Fibroblast of gingiva (primary cell): ENCODE measurements around the gene ZSWIM4.

Experiments used
- DNase-seq: peaks from one replicate; pipeline ENCODE4 v3.0.0-alpha.2; 2011; ENCODE audit warnings: low read depth

ZSWIM4 gene

GRCh38 chr19:13835791-13836723 lies 40.8 kb downstream of the ZSWIM4 start:
- peak; percentile 46 for DNase-seq

- DNase-seq, result no peak
These were observed 43.3 kb downstream of the ZSWIM4 start for GRCh38 chr19:13838435-13839129.

GRCh38 chr19:13839130-13839937 lies 44.1 kb downstream of the ZSWIM4 start:
- peak; percentile 89 for DNase-seq

- DNase-seq, result no peak
These were observed 44.7 kb downstream of the ZSWIM4 start for GRCh38 chr19:13839938-13840304.

GRCh38 chr19:13840305-13841085 lies 45.3 kb downstream of the ZSWIM4 start:
- peak; percentile 72 for DNase-seq

- DNase-seq, result peak; percentile 63
These were observed 46.1 kb downstream of the ZSWIM4 start for GRCh38 chr19:13841086-13841961.

- no peak for DNase-seq
These were observed 46.7 kb downstream of the ZSWIM4 start for GRCh38 chr19:13841962-13842290.

- peak; percentile 83 for DNase-seq
These were observed 47.3 kb downstream of the ZSWIM4 start for GRCh38 chr19:13842291-13843103.

- peak; percentile 48 for DNase-seq
These were observed 48.1 kb downstream of the ZSWIM4 start for GRCh38 chr19:13843104-13843921.

- no peak for DNase-seq
These were observed 48.9 kb downstream of the ZSWIM4 start for GRCh38 chr19:13844130-13844631.

- peak; percentile 91 for DNase-seq
These were observed 51.5 kb downstream of the ZSWIM4 start for GRCh38 chr19:13846557-13847406.

- DNase-seq, result peak; percentile 95
These were observed 52.4 kb downstream of the ZSWIM4 start for GRCh38 chr19:13847407-13848339.

GRCh38 chr19:13848340-13848677 lies 53.1 kb downstream of the ZSWIM4 start:
- no peak for DNase-seq

- DNase-seq, result no peak
These were observed 53.8 kb downstream of the ZSWIM4 start for GRCh38 chr19:13848798-13849676.

- DNase-seq, result peak; percentile 73
These were observed 55.0 kb downstream of the ZSWIM4 start for GRCh38 chr19:13849991-13850909.
